ENCODE measurements around the gene B4GALT6.

Gene B4GALT6

DNA sequence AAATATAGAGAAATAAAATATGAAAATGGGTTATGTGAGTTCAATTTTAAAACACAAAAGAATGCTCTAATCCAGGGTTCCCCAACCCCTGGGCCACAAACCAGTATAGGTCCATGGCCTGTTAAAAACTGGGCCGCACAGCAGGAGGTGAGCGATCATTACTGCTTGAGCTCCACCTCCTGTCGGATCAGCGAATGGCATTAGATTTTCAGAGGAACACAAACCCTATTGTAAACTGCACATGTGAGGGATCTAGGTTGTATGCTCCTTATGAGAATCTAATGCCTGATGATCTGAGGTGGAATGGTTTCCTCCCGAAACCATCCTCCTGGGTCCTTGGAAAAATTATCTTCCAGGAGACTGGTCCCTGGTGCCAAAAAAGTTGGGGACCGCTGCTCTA is 58.0 kb downstream of the B4GALT6 start:
- Histone ChIP-seq H3K4me3 (ENCODE audit: low read length) (no peak overlapping the region), H3K36me3 (ENCODE audit: control insufficient read depth, insufficient read depth, low read length, severe bottlenecking) (peaks cover 4% of the 10 kb centered on the region), H3K4me1 (ENCODE audit: control insufficient read depth, insufficient read depth, low read length) (no peaks in the 10 kb centered on the region), H3K9ac (ENCODE audit: low read length) (no peak overlapping the region), H3K27me3 (replicated peaks; ENCODE audit: control insufficient read depth, insufficient read depth, low read length) (no peaks in the 10 kb centered on the region), H3K9me3 (ENCODE audit: control insufficient read depth, low read length) (no peaks in the 10 kb centered on the region)
- no peak for DNase-seq (ENCODE audit: low read depth)

DNA sequence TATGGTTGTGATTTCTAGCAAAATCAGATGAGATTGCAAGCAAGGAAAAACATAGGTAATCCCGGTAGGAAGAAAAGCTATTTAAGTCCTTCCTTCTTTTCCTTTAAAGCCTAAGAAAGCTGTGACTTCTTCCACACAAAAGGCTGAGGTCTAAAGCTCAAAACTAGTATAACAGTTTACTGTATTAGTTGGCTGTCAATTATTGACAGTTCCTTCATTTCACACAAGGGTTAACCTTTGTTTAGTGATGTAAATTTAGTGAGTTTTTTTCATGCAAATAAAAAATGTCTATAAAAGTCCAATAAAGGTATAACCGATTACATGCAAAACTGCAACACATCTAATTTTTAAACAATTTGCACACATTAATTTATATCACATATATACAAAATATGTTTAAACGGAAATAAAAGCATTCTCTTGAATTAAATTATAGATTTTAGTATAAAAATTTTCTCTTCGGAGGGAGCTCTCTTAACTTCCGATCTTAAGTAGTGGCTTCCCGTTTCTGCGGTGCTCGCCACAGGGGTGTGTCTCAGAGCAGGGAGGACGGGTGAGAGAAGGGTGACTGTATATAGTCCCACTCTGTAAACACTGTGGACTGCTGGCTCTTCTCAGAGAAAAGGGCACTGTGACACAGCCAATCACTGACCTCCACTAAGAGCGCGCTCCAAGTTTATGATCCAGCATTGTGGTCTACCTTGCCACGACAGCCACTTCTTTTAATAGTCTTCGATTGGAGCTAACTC is 59.3 kb downstream of the B4GALT6 start:
- Histone ChIP-seq H3K27me3 (replicated peaks; ENCODE audit: control insufficient read depth, insufficient read depth, low read length) (no peaks in the 10 kb centered on the region), H3K9ac (ENCODE audit: low read length) (no peak overlapping the region), H3K9me3 (ENCODE audit: control insufficient read depth, low read length) (no peaks in the 10 kb centered on the region), H3K4me3 (ENCODE audit: low read length) (no peak overlapping the region), H3K36me3 (ENCODE audit: control insufficient read depth, insufficient read depth, low read length, severe bottlenecking) (no peaks in the 10 kb centered on the region), H3K4me1 (ENCODE audit: control insufficient read depth, insufficient read depth, low read length) (no peaks in the 10 kb centered on the region)
- DNase-seq (ENCODE audit: low read depth) = no peak

DNA sequence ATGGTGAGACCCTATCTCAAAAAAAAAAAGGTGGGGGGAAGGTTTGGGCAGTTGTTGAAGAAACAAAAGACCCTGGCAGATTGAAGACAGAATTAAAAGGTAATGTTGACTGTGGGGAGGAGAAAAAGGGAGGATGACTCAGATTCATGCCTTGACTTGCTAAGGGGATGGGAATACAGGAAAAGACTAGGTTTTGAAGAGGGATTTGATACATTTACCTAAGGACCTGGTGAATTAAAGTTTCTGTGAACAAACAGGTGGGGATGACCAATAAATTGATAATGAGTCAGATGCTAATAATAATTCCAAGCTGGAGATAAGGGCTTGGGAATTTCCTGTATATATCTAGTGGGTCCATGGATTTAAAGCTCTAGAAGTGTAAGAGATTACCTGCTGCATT is 65.1 kb downstream of the B4GALT6 start:
- no peak overlapping the region for H3K9ac ChIP-seq (ENCODE audit: low read length)
- no peaks in the 10 kb centered on the region for H3K4me1 ChIP-seq (ENCODE audit: control insufficient read depth, insufficient read depth, low read length)

DNA sequence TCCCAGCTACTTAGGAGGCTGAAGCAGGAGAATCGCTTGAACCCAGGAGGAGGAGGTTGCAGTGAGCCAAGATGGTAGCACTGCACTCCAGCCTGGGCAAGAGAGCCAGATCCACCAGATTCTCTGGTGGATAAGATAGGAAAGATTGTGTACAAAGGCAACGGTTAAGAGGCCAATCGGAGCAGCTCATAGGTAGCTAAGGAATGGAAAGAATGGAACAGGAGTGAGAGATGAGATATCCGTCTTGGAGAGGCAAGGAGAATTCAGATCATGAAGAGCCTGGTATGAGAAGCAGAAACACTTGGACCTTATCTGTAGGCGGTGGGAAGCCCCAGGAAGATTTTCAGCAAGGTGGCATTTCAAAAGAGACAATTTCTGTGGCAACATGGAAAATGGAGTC is 65.6 kb downstream of the B4GALT6 start:
- Histone ChIP-seq H3K4me3 (ENCODE audit: low read length) (no peak overlapping the region), H3K9ac (ENCODE audit: low read length) (no peak overlapping the region), H3K9me3 (ENCODE audit: control insufficient read depth, low read length) (no peaks in the 10 kb centered on the region), H3K4me1 (ENCODE audit: control insufficient read depth, insufficient read depth, low read length) (no peaks in the 10 kb centered on the region), H3K36me3 (ENCODE audit: control insufficient read depth, insufficient read depth, low read length, severe bottlenecking) (no peaks in the 10 kb centered on the region), H3K27me3 (replicated peaks; ENCODE audit: control insufficient read depth, insufficient read depth, low read length) (no peaks in the 10 kb centered on the region)
- no peak for DNase-seq (ENCODE audit: low read depth)

More for the DNA sequence above, 65.1 kb downstream of the B4GALT6 start:
- no peak for DNase-seq (ENCODE audit: low read depth)
- Histone ChIP-seq H3K36me3 (ENCODE audit: control insufficient read depth, insufficient read depth, low read length, severe bottlenecking) (no peaks in the 10 kb centered on the region), H3K4me3 (ENCODE audit: low read length) (no peak overlapping the region), H3K9me3 (ENCODE audit: control insufficient read depth, low read length) (no peaks in the 10 kb centered on the region), H3K27me3 (replicated peaks; ENCODE audit: control insufficient read depth, insufficient read depth, low read length) (no peaks in the 10 kb centered on the region)

DNA sequence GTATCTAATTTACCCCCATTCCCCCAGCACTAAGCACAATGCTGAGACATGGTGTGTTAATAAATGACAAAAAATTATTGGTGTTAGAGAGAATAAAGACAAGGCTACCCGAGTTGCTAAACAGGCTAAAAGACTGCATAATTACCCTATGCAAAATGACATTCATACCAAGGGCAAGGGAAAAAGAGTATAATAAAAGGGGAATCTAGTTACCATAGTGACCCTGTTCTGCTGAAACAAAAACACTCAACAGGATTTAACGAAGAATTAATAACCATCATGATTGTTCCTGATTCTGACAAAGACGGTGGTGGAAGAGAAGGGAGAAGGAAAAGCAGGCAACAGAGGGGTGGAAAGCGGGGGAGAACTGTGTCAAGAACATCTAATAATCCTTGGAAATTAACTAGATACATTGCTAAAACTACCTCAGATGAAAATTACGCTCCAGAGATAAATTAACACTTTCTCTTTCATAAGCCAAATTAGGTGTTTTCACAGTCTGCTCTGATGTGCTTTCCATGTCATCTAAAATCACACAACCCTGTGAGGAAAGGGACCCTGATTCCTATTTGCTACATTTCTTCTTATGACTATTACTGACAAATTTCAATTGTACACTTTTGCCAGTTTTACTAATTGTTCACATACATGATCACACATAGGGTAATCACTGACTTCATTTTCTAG is 67.2 kb downstream of the B4GALT6 start:
- Histone ChIP-seq H3K4me3 (ENCODE audit: low read length) (no peak overlapping the region), H3K36me3 (ENCODE audit: control insufficient read depth, insufficient read depth, low read length, severe bottlenecking) (no peaks in the 10 kb centered on the region), H3K9me3 (ENCODE audit: control insufficient read depth, low read length) (no peaks in the 10 kb centered on the region), H3K4me1 (ENCODE audit: control insufficient read depth, insufficient read depth, low read length) (no peaks in the 10 kb centered on the region), H3K9ac (ENCODE audit: low read length) (no peak overlapping the region), H3K27me3 (replicated peaks; ENCODE audit: control insufficient read depth, insufficient read depth, low read length) (no peaks in the 10 kb centered on the region)
- DNase-seq (ENCODE audit: low read depth) = no peak

DNA sequence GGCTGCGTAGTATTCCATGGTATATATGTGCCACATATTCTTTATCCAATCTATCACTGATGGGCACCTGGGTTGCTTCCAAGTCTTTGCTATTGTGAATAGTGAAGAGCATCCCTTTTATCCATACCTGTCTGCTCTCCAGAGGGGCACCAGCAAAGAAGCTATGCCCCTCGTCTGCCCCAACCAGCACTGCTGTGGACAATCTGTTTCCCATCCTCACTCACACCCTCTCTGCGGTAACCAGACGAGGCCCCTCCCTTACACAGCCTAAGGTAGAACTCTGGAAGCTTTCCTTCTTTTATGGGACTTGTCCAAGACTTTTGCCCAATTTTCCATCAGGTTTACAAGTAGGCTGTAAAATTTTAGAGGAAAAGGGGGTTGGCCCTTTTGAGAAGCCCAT is 67.8 kb downstream of the B4GALT6 start:
- H3K4me1 ChIP-seq (ENCODE audit: control insufficient read depth, insufficient read depth, low read length) = no peaks in the 10 kb centered on the region
- H3K36me3 ChIP-seq (ENCODE audit: control insufficient read depth, insufficient read depth, low read length, severe bottlenecking) = no peaks in the 10 kb centered on the region
- no peak for DNase-seq (ENCODE audit: low read depth)
- H3K9ac ChIP-seq (ENCODE audit: low read length) = no peak overlapping the region
- H3K4me3 ChIP-seq (ENCODE audit: low read length) = no peak overlapping the region
- H3K27me3 ChIP-seq (replicated peaks; ENCODE audit: control insufficient read depth, insufficient read depth, low read length) = no peaks in the 10 kb centered on the region
- H3K9me3 ChIP-seq (ENCODE audit: control insufficient read depth, low read length) = no peaks in the 10 kb centered on the region

DNA sequence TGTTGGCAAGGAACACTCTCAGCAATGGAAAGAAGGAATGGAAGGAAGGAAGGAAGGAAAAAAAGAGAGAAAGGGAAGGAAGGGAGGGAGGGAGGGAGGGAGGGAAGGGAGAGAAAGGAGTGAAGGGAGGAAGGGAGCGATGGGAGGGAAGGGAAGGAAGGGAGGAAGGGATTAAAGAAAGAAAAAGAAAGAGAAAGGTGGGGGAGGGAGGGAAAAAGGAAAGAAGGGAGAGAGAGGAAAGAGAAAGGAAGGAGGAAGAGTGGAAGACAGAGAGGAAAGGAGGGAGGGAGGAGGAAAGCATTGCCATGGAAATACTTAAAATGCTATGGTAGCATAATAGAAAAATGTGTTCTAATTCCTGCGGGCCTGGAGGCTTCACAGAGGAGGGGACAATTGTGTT is 70.3 kb downstream of the B4GALT6 start:
- Histone ChIP-seq H3K27me3 (replicated peaks; ENCODE audit: control insufficient read depth, insufficient read depth, low read length) (no peaks in the 10 kb centered on the region), H3K4me1 (ENCODE audit: control insufficient read depth, insufficient read depth, low read length) (no peaks in the 10 kb centered on the region), H3K36me3 (ENCODE audit: control insufficient read depth, insufficient read depth, low read length, severe bottlenecking) (no peaks in the 10 kb centered on the region), H3K4me3 (ENCODE audit: low read length) (no peak overlapping the region), H3K9me3 (ENCODE audit: control insufficient read depth, low read length) (no peaks in the 10 kb centered on the region), H3K9ac (ENCODE audit: low read length) (no peak overlapping the region)
- no peak for DNase-seq (ENCODE audit: low read depth)

DNA sequence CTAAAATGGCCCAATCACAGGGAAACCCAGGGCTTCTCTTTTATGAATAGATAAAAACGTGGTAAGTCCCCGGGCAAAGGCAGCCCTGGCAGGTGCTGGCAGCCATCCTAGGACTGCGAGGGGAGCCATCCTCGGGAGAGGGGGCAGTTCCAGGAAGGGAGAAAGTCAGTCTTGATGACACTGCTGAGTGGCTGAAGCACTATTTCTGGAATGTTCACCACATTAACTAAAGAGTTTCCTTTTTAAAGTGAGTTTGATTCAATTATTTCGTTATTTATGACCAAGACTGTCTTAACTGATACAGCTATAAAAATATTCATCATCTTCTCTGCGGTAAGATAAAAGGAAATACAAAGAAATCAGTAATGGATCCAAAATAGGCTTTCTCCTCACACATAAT is 72.3 kb downstream of the B4GALT6 start:
- H3K4me1 ChIP-seq (ENCODE audit: control insufficient read depth, insufficient read depth, low read length) = no peaks in the 10 kb centered on the region
- no peak for DNase-seq (ENCODE audit: low read depth)
- no peak overlapping the region for H3K9ac ChIP-seq (ENCODE audit: low read length)
- no peaks in the 10 kb centered on the region for H3K36me3 ChIP-seq (ENCODE audit: control insufficient read depth, insufficient read depth, low read length, severe bottlenecking)
- H3K4me3 ChIP-seq (ENCODE audit: low read length) = no peak overlapping the region
- H3K27me3 ChIP-seq (replicated peaks; ENCODE audit: control insufficient read depth, insufficient read depth, low read length) = no peaks in the 10 kb centered on the region
- H3K9me3 ChIP-seq (ENCODE audit: control insufficient read depth, low read length) = no peaks in the 10 kb centered on the region

DNA sequence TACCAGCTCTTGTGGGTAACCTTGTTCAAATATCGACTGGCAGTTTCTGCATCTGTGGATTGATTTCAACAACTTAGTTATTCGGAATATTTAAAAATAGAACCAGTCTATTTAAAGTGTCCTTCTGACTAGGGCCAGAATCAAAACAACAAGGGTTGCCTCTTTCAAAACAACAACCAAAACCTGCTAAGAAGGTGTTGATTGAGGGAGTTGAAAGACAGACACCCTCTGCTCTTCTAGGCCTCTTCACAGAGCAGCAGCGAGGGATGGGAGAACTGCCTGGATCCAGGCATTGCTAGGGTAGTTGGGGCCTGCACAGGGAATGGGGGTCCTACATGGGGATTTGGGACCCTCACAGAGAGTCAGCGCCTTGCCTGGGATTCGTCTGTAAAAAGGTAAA is 72.9 kb downstream of the B4GALT6 start:
- H3K36me3 ChIP-seq (ENCODE audit: control insufficient read depth, insufficient read depth, low read length, severe bottlenecking) = no peaks in the 10 kb centered on the region
- no peak for DNase-seq (ENCODE audit: low read depth)
- no peak overlapping the region for H3K4me3 ChIP-seq (ENCODE audit: low read length)
- H3K4me1 ChIP-seq (ENCODE audit: control insufficient read depth, insufficient read depth, low read length) = no peaks in the 10 kb centered on the region
- H3K9me3 ChIP-seq (ENCODE audit: control insufficient read depth, low read length) = no peaks in the 10 kb centered on the region
- no peak overlapping the region for H3K9ac ChIP-seq (ENCODE audit: low read length)
- H3K27me3 ChIP-seq (replicated peaks; ENCODE audit: control insufficient read depth, insufficient read depth, low read length) = no peaks in the 10 kb centered on the region

DNA sequence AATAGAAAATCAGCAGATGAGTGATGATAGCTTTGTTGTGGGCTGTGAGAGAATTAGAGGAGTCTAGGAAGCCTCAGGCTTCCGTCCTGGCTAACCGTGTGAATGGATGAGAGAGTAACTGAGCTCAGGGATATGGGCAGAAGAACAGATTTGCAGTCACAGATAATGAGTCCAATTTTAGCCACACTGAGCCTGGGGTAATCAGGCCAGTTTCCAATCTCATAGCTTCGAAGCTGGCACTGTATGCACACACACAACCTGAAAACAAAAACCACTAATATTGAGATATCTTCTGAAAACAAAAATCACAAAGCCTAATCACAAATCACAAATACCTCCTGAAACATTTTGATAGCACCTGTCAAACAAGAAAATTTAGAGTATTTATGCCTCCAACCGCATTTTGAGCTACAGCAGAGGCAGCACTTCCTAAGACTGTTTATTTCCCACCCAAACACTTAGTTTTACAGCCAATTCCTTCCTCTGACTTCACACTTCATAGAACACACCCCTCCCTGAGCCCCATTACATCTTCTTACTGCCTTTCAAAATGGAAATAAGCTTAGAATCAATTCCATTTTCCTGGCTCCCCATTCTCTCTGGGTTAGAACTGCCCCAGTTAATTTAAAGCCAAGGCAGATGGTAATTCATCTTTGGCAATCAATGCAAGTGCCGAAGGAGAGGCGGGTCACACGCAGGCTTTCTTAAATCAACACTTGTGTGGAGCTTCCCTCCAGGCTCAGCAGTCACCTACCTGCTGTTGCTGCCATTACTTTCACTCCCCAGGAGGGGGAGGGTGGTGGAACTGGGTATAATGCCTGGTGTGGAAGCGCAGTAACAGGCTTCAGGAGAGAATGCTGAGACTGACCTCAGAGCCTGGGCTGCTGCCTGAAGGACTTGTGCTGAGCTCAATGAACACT is 73.8 kb downstream of the B4GALT6 start:
- Histone ChIP-seq H3K9me3 (ENCODE audit: control insufficient read depth, low read length) (no peaks in the 10 kb centered on the region), H3K9ac (ENCODE audit: low read length) (no peak overlapping the region), H3K36me3 (ENCODE audit: control insufficient read depth, insufficient read depth, low read length, severe bottlenecking) (no peaks in the 10 kb centered on the region), H3K27me3 (replicated peaks; ENCODE audit: control insufficient read depth, insufficient read depth, low read length) (no peaks in the 10 kb centered on the region), H3K4me3 (ENCODE audit: low read length) (no peak overlapping the region), H3K4me1 (ENCODE audit: control insufficient read depth, insufficient read depth, low read length) (no peaks in the 10 kb centered on the region)
- no peak for DNase-seq (ENCODE audit: low read depth)

DNA sequence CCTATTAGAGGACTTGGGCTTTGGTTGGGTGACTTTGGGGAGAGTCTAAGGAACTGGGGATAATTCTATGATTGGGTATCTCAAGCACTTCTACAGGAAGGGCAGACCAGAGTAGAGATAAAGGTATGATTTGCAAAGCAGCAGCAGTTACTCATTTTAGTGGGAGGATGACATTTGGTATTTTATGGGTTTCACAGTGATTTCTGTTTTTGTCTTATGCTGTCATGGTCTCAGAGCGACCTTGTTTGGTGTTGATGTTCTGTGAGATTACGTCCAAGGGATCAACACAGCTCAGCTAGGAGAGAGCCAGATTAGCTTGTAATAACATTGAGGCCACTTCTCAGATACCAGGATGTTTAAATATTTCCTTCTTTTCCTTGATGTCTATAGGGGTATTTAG is 74.5 kb downstream of the B4GALT6 start:
- no peak overlapping the region for H3K9ac ChIP-seq (ENCODE audit: low read length)
- no peak overlapping the region for H3K4me3 ChIP-seq (ENCODE audit: low read length)
- no peaks in the 10 kb centered on the region for H3K4me1 ChIP-seq (ENCODE audit: control insufficient read depth, insufficient read depth, low read length)
- H3K9me3 ChIP-seq (ENCODE audit: control insufficient read depth, low read length) = no peaks in the 10 kb centered on the region
- no peaks in the 10 kb centered on the region for H3K36me3 ChIP-seq (ENCODE audit: control insufficient read depth, insufficient read depth, low read length, severe bottlenecking)
- H3K27me3 ChIP-seq (replicated peaks; ENCODE audit: control insufficient read depth, insufficient read depth, low read length) = no peaks in the 10 kb centered on the region
- DNase-seq (ENCODE audit: low read depth) = no peak
